HG03378 (cell line): ENCODE measurements around the gene SCGB1C1.
"Not testable (repeated sequence)": the region's sequence is repeated elsewhere in the genome, so short reads cannot be mapped to it uniquely, and the experiment has no call there.

Experiments used
- ATAC-seq: cut with Tn5 transposase; IDR thresholded peaks from one replicate; pipeline ENCODE4 v1.9.1; 2021; ENCODE audit warnings: mild to moderate bottlenecking, moderate library complexity; ENCODE audit not compliant: unreplicated experiment

SCGB1C1 gene

DNA sequence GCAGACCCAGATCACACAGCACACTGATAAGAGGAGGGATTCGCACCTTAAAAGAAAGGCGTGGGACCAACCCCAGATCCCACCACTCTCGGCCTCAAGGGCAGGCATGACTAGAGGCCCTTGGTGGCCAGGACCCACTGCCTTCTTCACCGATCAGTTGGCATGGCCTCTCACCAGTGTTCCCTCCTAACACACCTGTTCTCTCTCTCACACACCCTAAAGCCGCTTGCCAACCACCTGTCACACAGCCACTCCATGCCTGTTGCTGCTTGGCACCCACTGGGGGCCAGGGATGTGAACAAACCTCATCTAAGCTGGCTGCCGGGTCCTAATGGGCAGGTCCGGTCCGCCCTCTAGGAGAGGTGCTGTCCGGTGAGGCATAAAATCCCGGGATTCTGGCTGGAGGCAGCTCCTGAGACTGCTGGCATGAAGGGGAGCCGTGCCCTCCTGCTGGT is at the start of gene SCGB1C1:
SCGB1C1 (plus strand) TSS at position 405 of the 455 bp plus-strand sequence; CDS start at position 427, 22 bp downstream.
- ATAC-seq, result not testable (repeated sequence)

DNA sequence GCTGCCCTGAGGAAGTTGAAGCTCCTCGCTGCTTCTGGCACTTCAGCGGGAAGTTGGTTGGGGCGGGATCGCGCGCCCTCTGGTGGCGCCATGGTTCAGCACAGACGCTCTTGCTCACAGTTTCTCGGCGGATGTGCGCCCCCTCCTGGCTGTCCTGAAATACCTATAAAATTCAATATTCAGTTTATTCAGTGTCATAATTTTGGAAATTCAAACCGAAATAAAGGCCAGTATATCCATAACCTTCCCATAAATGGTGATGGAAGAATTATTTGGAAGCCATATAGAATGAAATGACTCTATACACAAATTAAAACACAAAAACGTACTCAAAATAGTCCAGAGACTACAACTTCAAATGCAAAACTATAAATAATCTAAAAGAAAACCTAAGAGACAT is 12.6 kb upstream of the SCGB1C1 start:
- not testable (repeated sequence) for ATAC-seq

DNA sequence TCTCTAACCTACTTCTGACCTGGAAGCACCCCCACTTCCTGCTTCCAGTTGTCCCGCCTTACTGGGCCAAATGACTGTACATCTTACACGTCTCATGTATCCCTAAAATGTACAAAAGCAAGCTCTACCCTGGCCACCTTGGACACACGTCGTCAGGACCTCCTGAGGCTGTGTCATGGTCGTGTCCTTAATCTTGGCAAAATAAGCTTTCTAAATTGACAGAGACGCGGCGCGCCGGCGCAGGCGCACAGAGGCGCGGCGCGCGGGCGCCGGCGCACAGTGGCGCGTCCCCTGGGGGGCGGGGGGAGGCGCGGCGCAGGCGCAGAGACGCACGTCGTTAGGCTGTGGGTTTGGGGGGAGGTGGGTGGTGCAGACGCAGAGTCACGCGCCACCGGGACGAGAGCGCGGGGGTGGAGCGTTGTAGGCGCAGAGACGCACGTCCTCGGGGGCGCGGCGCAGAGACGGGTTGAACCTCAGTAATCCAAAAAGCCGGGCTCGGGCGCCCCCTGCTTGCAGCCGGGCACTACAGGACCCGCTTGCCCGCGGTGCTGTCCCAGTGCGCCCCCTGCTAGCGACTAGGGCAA is 3.6 kb upstream of the SCGB1C1 start:
- ATAC-seq, result not testable (repeated sequence)

DNA sequence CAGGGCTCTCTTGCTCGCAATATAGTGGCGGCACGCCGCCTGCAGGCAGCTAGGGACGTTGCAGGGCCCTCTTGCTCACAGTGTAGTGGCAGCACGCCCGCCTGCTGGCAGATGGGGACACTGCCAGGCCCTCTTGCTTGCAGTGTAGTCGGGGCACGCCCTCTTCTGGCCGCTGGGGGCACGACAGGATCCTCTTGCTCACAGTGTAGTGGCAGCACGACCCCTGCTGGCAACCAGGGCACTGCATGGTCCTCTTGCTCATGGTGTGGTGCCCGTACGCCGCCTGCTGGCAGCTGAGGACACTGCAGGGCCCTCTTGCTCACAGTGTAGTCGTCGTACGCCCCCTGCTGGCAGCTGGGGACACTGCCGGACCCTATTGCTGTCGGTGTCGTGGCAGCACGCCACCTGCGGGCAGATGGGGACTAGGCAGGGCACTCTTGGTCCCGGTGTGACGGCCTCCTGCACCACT is 3.0 kb upstream of the SCGB1C1 start:
- peak; percentile 67 for ATAC-seq

DNA sequence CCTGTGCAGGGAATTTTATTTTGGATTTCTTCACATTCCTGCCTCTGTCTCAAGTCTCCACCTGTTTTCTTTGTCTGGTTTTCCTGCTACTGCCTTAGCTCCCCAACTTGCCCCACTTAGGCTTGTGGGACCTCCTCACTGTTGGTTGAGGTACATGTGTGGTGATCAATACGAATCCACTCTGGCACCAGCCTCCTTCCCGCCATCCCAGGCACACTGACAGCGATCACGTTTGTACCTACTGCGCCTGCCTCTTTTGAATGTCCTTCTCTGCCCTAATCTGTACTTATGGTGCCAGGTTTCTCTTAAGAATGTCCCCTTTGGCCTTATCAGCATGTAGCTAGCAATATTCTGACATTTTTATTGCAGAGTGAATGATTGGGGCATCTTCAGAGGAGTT is 2.3 kb upstream of the SCGB1C1 start:
- not testable (repeated sequence) for ATAC-seq

DNA sequence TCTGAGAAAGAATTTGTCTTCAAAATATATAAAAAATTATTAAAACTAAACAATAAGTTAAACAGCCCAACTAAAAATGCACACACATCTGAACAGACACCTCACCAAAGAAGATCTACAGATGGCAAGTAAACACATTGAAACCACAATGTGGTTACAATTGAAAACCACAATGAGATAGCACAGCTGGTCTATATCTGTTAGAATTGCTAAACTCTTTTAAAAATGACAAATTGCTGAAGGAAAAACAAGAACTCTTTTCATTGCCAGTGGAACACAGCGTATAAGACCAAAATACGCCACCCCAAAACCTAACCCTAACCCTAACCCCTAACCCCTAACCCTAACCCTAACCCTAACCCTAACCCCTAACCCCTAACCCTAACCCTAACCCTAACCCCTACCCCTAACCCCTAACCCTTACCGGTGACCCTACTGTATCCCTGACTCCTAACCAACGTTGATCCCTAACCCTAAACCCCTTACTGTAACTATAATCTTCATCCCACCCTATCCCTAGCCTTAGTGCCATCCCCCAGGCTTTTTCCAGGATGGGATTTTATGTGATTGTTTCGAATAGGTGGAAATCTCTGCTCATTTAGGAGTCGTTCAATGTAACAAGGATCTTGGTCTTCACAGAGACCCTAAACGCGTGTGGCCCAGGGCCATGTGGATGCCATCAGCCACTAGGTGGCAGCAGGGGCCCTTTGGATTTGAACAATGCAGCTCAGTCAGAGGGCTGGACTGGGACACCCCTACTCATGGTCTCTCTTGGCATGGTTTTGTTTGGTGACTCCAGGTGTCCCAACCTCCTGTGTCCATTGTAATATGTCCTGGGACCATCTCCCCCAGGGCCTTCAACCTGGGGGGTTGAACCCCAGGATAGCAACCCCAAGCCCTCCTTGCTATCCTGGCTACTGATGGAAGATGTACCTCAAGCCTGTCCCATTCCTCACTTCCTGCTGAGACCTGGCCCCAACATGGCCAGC is 1.1 kb upstream of the SCGB1C1 start:
- not testable (repeated sequence) for ATAC-seq

DNA sequence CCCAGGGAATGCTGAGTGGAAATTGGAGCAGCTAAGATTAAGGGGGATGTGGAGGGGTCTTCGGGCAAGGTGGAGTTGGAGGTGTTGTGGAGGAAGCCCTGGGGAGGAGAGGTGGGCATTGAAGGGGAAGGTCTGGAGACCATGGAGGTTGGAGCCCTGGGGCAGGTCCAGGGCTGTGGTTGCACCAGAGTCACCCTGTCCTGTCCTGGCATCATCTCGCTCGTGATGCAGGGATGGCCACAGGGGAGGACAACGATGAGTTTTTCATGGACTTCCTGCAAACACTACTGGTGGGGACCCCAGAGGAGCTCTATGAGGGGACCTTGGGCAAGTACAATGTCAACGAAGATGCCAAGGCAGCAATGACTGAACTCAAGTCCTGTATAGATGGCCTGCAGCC is 603 bp downstream of the SCGB1C1 start:
- ATAC-seq, result not testable (repeated sequence)

DNA sequence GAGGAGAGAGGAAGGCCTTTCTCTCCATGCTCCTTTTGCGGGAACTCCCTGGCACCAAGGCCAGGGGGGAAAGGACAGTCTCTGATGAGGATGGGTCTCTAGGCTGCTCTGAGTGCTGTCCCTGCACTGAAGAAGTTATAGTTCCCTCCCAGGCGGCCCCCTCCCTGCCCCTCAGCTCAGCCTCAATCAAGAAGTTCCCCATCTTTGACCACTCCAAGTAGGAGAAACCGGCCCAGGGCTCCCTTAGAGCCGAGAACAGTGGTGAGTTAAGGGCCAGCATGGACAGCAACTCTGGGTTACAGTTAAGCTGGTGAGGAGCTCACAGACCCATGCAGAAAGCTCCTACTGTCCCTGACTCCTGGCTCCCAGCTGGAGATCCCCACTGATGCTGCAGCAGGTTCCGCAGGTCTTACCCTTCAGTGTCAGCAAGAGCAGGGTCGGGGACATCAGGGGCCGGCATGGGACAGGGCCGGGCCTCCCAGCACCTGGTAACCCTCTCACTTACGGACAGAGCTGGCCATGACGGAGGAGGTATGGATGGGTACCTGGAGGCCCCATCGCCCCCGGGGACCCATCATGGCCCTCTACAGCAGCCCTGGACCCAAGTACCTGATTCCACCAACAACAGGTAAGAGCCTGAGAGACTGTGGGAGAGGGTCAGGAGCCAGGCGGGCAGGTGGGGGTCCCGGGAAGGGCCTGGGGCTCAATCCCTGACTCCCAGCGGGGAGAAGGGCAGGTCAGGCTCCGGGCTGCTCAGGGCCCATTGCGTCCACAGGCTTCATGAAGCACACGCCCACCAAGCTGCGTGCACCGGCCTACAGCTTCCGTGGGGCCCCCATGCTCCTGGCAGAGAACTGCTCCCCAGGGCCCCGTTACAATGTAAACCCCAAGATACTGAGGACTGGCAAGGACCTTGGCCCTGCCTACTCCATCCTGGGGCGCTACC is 4.2 kb downstream of the SCGB1C1 start:
- ATAC-seq, result no peak

DNA sequence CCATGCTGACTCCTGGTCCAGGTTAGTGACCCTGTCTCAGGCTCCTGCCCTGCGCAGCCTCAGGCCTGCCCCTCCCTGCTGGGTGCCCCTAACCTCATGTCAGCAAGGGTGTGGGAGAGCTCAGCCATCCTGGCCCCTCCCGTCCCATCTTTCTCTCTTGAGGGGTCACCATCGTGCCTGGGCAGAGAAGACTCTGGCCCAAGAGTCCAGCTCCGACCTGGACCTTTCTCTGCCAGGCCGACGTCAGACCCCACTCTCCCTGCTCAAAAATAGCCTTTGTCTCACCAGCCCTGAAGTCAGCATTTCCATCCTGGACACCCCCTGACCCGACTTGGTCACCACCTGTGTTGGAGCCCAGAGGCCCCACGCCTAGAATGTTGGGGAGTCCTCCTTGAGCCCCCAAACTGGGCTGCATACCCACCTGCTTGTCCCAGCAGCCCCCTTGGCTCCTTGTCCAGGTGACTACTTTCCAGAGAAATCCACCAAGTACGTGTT is 4.9 kb downstream of the SCGB1C1 start:
- ATAC-seq, result no peak

DNA sequence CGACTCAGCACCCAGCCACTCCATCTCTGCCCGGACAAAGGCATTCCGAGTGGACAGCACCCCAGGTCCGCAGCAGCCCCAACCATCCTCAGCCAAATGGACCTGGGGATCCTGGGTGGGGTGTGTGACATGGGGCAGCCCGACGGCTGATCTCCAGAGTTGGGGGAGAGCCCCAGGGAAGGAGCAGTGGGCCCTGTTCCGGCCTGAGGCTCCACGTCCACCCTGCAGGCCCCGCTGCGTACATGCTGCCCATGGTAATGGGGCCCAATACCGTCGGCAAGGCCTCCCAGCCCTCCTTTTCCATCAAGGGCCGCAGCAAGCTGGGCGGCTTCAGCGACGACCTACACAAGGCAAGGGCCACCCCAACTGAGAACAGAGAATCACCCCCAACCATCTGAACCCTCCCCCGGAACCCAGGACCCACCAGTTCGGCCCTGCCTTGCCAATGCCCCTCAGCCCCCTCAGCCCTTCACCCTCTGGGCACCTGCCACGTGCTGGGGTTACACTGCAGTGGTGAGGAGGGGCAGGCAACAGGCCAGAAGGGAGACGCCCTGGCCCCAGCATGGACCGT is 5.4 kb downstream of the SCGB1C1 start:
- ATAC-seq, result no peak

DNA sequence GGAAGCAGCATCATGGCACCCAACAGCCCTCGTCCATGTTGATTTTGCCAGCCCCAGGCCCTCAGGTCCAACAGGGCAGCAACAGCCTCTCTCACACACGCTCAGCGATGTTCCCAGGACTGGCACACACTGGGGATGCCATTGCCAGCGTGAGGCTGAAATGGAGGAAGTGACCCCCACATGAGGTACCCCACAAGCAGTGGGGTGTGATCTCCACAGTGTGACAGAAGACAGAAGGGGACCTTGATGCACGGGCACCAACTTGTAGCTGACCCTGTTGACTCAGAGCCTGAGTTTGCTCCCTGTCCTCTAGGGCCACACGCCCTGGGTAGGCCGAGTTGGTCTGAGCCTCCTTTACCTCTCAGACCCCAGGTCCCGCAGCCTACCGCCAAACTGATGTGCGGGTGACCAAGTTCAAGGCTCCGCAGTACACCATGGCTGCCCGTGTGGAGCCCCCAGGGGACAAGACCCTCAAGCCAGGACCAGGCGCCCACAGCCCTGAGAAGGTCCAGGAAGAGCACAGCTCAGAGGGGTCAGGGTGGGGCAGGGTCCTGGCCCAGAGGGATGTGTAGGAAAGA is 6.2 kb downstream of the SCGB1C1 start:
- no peak for ATAC-seq

DNA sequence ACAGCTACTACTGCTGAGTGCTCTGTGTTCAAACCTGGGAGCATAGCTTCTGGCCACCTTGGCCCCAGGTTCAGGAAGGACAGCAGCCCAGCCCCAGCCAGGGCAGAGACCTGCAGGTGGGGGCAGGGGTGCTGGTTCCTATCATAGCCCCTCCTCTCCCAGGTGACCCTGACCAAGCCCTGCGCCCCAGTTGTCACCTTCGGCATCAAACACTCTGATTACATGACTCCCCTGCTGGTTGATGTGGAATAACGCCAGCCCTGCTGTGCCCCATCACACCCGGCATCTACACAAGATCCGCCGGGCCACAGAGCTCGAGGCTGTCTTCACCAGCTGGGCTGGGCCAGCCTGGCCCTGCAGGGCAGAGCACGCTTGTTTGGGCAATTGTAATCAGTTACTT is 6.9 kb downstream of the SCGB1C1 start:
- no peak for ATAC-seq

DNA sequence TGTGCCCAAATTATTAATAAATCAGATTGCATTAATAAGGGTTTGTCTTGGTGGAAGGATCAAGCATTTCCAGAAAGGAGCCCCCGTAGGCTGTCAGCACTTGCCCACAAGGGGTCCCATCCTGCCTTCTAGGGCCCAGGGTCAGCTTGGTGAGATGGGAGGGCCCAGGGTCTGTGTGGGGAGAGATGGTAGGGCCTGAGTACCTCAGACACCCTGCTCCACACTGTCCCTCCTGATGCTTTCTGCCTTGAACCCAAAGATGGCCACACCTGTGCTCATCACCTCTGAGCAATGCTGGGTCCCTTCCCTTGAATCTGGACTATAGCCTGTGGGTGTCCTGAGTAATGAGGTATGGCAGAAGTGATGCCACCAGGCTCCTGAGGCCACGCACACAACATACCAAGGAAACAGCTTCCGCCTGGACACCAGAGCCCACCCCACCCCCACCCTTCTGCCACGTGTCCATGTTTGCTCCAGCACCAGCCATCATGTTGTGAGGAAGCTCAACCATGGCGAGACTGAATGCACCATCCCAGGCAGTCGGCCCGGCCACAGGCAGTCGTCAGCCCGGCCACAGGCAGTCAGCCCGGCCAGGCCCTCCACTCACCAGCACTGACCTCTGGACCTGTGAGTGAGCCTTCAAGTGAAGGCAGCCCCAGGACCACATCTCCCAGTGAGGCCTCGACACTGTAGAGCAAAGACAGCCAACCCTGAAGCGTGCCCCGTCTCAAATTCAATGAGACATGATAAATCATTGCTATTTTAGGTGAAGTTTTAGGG is 7.5 kb downstream of the SCGB1C1 start:
- ATAC-seq, result no peak

DNA sequence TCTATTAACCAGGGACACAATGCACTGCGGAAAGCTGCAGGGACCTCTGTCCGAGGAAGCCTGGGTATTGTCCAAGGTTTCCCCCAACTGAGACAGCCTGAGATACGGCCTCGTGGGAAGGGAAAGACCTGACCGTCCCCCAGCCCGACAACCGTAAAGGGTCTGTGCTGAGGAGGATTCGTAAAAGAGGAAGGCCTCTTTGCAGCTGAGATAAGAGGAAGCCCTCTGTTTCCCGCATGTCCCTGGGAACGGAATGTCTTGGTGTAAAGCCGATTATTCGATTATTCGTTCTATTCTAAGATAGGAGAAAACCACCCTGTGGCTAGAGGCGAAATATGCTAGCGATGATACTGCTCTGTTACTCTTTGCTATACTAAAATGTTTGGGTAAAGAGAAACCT is 9.1 kb downstream of the SCGB1C1 start:
- ATAC-seq, result no peak

DNA sequence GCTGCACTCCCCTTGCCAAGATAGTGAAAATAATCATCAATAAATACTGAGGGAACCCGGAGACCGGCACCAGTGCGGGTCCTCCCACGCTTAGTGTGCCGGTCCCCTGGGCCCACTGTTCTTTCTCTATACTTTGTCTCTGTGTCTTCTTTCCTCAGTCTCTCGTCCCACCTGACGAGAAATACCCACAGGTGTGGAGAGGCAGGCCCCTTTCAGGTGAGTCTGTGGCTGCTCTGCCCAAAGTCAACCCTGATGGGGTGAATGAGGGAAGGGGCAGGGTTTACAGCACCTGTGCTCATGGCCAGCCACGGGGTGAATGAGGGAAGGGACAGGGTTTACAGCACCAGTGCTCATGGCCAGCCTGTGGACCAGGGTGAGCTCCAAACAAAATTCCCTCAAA is 9.6 kb downstream of the SCGB1C1 start:
- no peak for ATAC-seq

DNA sequence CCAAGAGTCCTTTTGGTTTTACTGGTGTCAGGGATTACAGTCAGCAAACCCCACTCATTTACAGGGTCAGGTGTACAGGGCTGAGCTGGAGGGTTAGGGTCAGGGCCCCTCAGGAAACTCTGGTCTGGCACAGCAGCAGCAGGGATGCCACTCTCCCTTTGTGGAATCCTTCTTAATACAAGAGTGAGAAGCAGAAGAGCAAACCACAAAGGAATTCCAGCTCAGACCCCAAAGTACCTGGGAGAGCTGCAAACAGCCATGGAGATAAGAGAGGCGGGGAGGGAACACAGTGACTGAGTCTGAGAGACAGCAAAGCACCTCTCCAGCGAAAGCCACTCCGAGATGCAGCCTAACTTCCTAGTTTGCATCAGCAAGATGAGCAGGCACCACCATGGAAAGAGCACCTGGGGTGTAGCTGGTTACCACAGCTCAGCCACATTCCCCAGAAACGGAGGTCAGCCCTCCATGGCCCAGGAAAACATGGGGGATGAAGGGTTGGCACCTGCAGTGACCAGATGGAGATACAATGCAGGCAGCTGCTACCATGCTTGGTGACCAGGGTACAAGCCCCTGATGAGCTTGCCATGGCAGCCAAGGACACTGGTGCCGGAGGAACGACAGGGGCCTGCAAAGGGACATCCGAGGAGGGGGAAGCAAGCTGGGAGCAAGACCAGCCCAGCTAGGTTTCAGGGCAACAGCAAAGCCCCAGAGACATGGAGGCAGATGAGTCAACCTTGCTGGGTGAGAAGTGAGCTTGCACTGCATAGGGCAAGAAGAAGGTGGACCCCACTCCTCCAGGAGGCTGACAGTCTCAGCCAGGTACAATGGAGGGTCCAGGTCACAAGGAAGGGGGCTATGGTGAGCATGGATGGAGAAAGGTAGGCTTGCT is 10.4 kb downstream of the SCGB1C1 start:
- ATAC-seq, result no peak

DNA sequence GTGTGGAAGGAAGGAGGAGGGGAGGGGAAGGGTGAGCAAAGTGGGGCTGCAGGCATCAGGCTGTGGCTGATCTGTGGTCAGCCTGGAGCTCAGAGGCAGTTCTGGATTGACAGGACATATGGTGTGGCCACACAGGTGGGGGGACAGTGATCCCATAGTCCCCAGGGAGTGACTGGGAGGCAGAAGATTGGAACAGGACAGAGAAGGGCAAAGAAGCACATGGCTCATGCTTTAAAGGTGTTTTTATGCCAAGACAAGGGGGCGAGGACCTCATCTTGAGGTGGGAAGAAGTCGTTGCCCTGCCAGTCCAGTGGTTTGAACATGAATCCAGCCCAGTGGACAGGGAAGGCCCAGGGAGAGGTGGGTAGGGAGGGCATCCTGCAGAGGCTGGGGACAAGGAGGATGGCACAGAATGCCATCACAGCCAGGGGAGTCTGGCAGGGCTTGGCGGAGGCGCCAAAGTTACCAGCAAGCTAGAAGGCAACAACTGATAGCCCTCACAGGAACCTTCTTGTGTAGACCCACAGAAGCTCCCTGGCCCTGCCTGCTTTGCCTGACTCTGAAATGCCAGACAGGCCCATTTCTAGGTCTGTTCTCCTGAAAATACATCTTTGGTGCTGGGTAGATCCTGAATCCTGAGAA is 11.2 kb downstream of the SCGB1C1 start:
- ATAC-seq, result no peak
